Measurements from ENCODE around the gene UHMK1. TPM values are rescaled to one million over a fixed set of nuclear protein-coding genes. Genes with fewer than 3 reads are reported as not detected.

The UHMK1 gene
- total RNA-seq, 1 experiment from 2014 or later: 76.0 TPM

- ATAC-seq (no peak), DNase-seq (ENCODE audit: low read depth, low spot score) (no peak)
- intact Hi-C loops (cut with micrococcal nuclease; ENCODE audit: unreplicated experiment): no loop called here
- BruUV-seq (replicated peaks): no TSS peak
- H3K36me3 ChIP-seq (ENCODE audit: control insufficient read depth, insufficient read depth, low read length): no peaks in the 10 kb centered on the region
- POLR2A ChIA-PET: interaction anchor here (0.6 kb wide), 1 partner anchor 26 kb away, joined by 3 read pairs; no protein-coding TSS in a partner anchor
- CTCF ChIA-PET: no interaction called here
- no peak for TF ChIP-seq REST (IDR thresholded peaks at IDR 0.05; ENCODE audit: insufficient read depth in 1 of 2, low read depth in 2 of 2, low read length in 1 of 2)
- no peak for TF ChIP-seq POLR2AphosphoS5 (IDR thresholded peaks at IDR 0.05; ENCODE audit: low read depth, low read length)
- TF ChIP-seq TCF7L2 (IDR thresholded peaks at IDR 0.05; ENCODE audit: low read depth, low read length): no peak
- TF ChIP-seq SIN3A (IDR thresholded peaks at IDR 0.05; ENCODE audit: borderline replicate concordance, insufficient read depth, low read depth, low read length): no peak
- no peak for TF ChIP-seq CTCF (IDR thresholded peaks at IDR 0.05)
- no peak overlapping the region for H3K27ac ChIP-seq (ENCODE audit: low read length)
- H3K4me1 ChIP-seq (ENCODE audit: control insufficient read depth, insufficient read depth, low read length): no peaks in the 10 kb centered on the region
- no peaks in the 10 kb centered on the region for H3K27me3 ChIP-seq (ENCODE audit: control insufficient read depth, insufficient read depth, low read length)
- H3K9me3 ChIP-seq (ENCODE audit: control insufficient read depth, insufficient read depth, low read depth, low read length): no peaks in the 10 kb centered on the region
- in situ Hi-C loops (cut with HindIII; ENCODE audit: low pct_unique_long_range_greater_than_20kb, low sequenced_read_pairs): no loop called here
- H3K4me3 ChIP-seq (ENCODE audit: low read depth in 2 of 2, low read length in 2 of 2): no peak overlapping the region
These were observed 12.4 kb upstream of the UHMK1 start for GRCh38 chr1:162485236-162485635.

GRCh38 chr1:162487241-162487640 lies 10.4 kb upstream of the UHMK1 start:
- Histone ChIP-seq H3K27me3 (ENCODE audit: control insufficient read depth, insufficient read depth, low read length) (peaks cover 8% of the 10 kb centered on the region; the same call in 1 of the 2 replicates), H3K27ac (ENCODE audit: low read length) (no peak overlapping the region), H3K4me3 (ENCODE audit: low read depth in 2 of 2, low read length in 2 of 2) (no peak overlapping the region), H3K4me1 (ENCODE audit: control insufficient read depth, insufficient read depth, low read length) (no peaks in the 10 kb centered on the region), H3K9me3 (ENCODE audit: control insufficient read depth, insufficient read depth, low read depth, low read length) (no peaks in the 10 kb centered on the region), H3K36me3 (ENCODE audit: control insufficient read depth, insufficient read depth, low read length) (no peaks in the 10 kb centered on the region)
- in situ Hi-C loops (cut with HindIII; ENCODE audit: low pct_unique_long_range_greater_than_20kb, low sequenced_read_pairs): no loop called here
- ChIA-PET POLR2A (no interaction called here), CTCF (no interaction called here)
- ATAC-seq (no peak), DNase-seq (ENCODE audit: low read depth, low spot score) (no peak)
- TF ChIP-seq REST (IDR thresholded peaks at IDR 0.05; ENCODE audit: insufficient read depth in 1 of 2, low read depth in 2 of 2, low read length in 1 of 2) (no peak), TCF7L2 (IDR thresholded peaks at IDR 0.05; ENCODE audit: low read depth, low read length) (no peak), CTCF (IDR thresholded peaks at IDR 0.05) (no peak), SIN3A (IDR thresholded peaks at IDR 0.05; ENCODE audit: borderline replicate concordance, insufficient read depth, low read depth, low read length) (no peak), POLR2AphosphoS5 (IDR thresholded peaks at IDR 0.05; ENCODE audit: low read depth, low read length) (no peak)
- no TSS peak for BruUV-seq (replicated peaks)
- intact Hi-C loops (cut with micrococcal nuclease; ENCODE audit: unreplicated experiment): no loop called here

Measured in Panc1 (cell line).